Stimulated activated naive CD8-positive, alpha-beta T cell treated with anti-CD3 and anti-CD28 coated beads, Interleukin-15, Interleukin-2, amounts not matched to agents 100 ng/mL and 50 ng/mL, for 24 hours (primary cell): ENCODE results near the gene GIMAP2.

Source experiments
- H3K27ac Mint-ChIP-seq: one replicate; pipeline ENCODE4 v1.8.0; 2021; ENCODE audit warnings: mild to moderate bottlenecking, mixed read lengths
- H3K27me3 Mint-ChIP-seq: one replicate; pipeline ENCODE4 v1.8.0; 2021; ENCODE audit warnings: mixed read lengths
- H3K36me3 Mint-ChIP-seq: one replicate; pipeline ENCODE4 v1.8.0; 2021; ENCODE audit warnings: low read depth, mixed read lengths
- H3K4me1 Mint-ChIP-seq: one replicate; pipeline ENCODE4 v1.8.0; 2021; ENCODE audit warnings: low read depth, mixed read lengths
- H3K4me3 Mint-ChIP-seq: one replicate; pipeline ENCODE4 v1.8.0; 2021; ENCODE audit warnings: mild to moderate bottlenecking, mixed read lengths
- H3K9me3 Mint-ChIP-seq: one replicate; pipeline ENCODE4 v1.8.0; 2021; ENCODE audit warnings: mixed read lengths

Gene GIMAP2

GRCh38 chr7:150716368-150716767, 30.9 kb downstream of the GIMAP2 start, which contains the start of gene GIMAP1:
Gene GIMAP1 (plus strand): TSS chr7:150716613. CDS start chr7:150719048, 2,435 bp downstream.
- Mint-ChIP-seq H3K9me3 (peaks cover 17% of the 10 kb centered on the region), H3K36me3 (peaks cover 37% of the 10 kb centered on the region), H3K4me1 (peaks cover 56% of the 10 kb centered on the region), H3K27me3 (no peaks in the 10 kb centered on the region), H3K4me3 (peak within 1 kb of the TSS; percentile 85), H3K27ac (peak within 1 kb of the TSS; percentile 92)

DNA sequence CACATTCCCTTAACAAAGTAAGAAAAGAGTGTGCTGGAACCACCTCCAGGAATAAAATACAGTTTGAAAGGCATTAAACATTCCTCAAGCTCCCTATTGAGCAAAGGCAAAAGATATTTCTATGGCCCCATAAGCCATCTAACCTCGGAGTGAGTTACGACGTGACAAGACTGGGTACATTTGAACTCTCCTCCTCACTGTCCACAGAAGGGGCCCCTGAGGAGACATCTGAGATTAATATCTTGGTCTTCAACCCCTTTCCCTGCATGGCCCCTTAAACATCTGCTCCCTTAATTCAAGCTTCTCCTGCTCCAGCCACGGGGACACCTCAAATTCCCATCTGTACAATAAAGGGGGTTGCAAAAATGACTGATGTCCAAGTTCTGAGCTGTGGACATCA, 31.4 kb downstream of the GIMAP2 start:
- Mint-ChIP-seq H3K27me3 (no peaks in the 10 kb centered on the region), H3K4me3 (peak overlapping the region; percentile 85), H3K36me3 (peaks cover 39% of the 10 kb centered on the region), H3K9me3 (peaks cover 17% of the 10 kb centered on the region), H3K4me1 (peaks cover 62% of the 10 kb centered on the region), H3K27ac (peak overlapping the region; percentile 92)

- Mint-ChIP-seq H3K27me3 (no peaks in the 10 kb centered on the region), H3K4me1 (peaks cover 71% of the 10 kb centered on the region), H3K9me3 (peaks cover 11% of the 10 kb centered on the region), H3K36me3 (peaks cover 45% of the 10 kb centered on the region), H3K4me3 (peak overlapping the region; percentile 85), H3K27ac (peak overlapping the region; percentile 92)
Observed at GRCh38 chr7:150717814-150718420, 32.4 kb downstream of the GIMAP2 start.

GRCh38 chr7:150719436-150719835, 33.9 kb downstream of the GIMAP2 start:
- H3K27ac Mint-ChIP-seq = peak overlapping the region; percentile 92
- H3K4me1 Mint-ChIP-seq = peaks cover 78% of the 10 kb centered on the region
- no peaks in the 10 kb centered on the region for H3K27me3 Mint-ChIP-seq
- H3K9me3 Mint-ChIP-seq = peaks cover 2% of the 10 kb centered on the region
- peak overlapping the region; percentile 85 for H3K4me3 Mint-ChIP-seq
- peaks cover 49% of the 10 kb centered on the region for H3K36me3 Mint-ChIP-seq

GRCh38 chr7:150719960-150720891, 34.7 kb downstream of the GIMAP2 start:
- Mint-ChIP-seq H3K36me3 (peaks cover 51% of the 10 kb centered on the region), H3K4me3 (peak overlapping the region; percentile 85), H3K9me3 (no peaks in the 10 kb centered on the region), H3K4me1 (peaks cover 71% of the 10 kb centered on the region), H3K27me3 (no peaks in the 10 kb centered on the region), H3K27ac (peak overlapping the region; percentile 92)

GRCh38 chr7:150721970-150722373, 36.5 kb downstream of the GIMAP2 start:
- H3K36me3 Mint-ChIP-seq = peaks cover 63% of the 10 kb centered on the region
- peaks cover 10% of the 10 kb centered on the region for H3K9me3 Mint-ChIP-seq
- H3K27ac Mint-ChIP-seq = peak overlapping the region; percentile 24
- peaks cover 66% of the 10 kb centered on the region for H3K4me1 Mint-ChIP-seq
- peak overlapping the region; percentile 24 for H3K4me3 Mint-ChIP-seq
- H3K27me3 Mint-ChIP-seq = no peaks in the 10 kb centered on the region

DNA sequence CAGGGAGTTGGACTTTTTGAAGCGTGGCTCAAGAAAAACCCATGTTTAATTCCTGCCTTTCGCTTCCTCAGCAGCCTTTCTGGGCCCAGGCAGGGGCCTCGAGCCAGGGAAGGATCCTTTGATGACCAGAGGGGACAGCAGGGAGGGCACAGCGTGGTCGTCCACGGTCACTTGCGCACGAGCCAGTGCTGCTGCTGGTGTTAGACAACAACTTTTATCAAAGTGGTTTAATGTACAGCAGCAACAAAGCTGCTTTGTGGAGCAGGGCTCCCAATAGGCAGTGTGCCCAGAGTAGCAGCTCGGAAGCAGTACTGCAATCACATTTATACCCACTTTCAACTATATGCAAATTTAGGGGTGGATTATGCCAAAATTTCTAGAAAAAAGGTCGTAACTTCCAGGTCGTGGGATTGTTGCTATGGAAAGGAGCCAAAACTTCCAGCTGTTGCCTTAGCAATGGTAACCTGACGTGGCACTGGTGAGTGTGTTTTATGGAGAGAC, 37.0 kb downstream of the GIMAP2 start:
- no peaks in the 10 kb centered on the region for H3K27me3 Mint-ChIP-seq
- peaks cover 10% of the 10 kb centered on the region for H3K9me3 Mint-ChIP-seq
- peaks cover 66% of the 10 kb centered on the region for H3K4me1 Mint-ChIP-seq
- peak overlapping the region; percentile 28 for H3K4me3 Mint-ChIP-seq
- peak overlapping the region; percentile 36 for H3K27ac Mint-ChIP-seq
- peaks cover 68% of the 10 kb centered on the region for H3K36me3 Mint-ChIP-seq

- Mint-ChIP-seq H3K4me3 (no peak overlapping the region), H3K27me3 (no peaks in the 10 kb centered on the region), H3K9me3 (peaks cover 20% of the 10 kb centered on the region), H3K36me3 (peaks cover 77% of the 10 kb centered on the region), H3K4me1 (peaks cover 57% of the 10 kb centered on the region), H3K27ac (peak overlapping the region; percentile 50)
Observed at GRCh38 chr7:150723467-150723866, 38.0 kb downstream of the GIMAP2 start.

GRCh38 chr7:150727381-150727780, 41.9 kb downstream of the GIMAP2 start:
- Mint-ChIP-seq H3K4me1 (peaks cover 59% of the 10 kb centered on the region), H3K27ac (peak overlapping the region; percentile 10), H3K36me3 (peaks cover 52% of the 10 kb centered on the region), H3K9me3 (peaks cover 26% of the 10 kb centered on the region), H3K4me3 (no peak overlapping the region), H3K27me3 (no peaks in the 10 kb centered on the region)

DNA sequence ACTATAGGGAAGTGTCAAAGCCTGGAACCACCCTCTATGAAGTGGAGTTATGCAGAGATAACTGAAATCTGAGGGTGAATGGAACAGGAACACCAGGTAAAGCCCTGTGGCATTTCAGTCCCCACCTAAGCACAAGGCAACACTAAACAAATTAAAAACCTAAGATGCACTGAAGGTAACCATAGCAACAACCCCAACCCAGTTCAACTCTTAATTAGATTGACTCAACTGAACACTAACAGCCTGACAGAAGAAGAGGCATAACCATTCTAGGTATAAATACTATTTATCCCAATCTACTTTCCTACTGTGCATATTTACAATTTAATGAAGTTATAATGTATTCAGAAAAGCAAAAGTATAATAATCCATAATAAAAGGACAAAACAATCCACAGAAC, 42.5 kb downstream of the GIMAP2 start:
- Mint-ChIP-seq H3K9me3 (peaks cover 26% of the 10 kb centered on the region), H3K4me1 (peaks cover 59% of the 10 kb centered on the region), H3K4me3 (no peak overlapping the region), H3K36me3 (peaks cover 46% of the 10 kb centered on the region), H3K27me3 (no peaks in the 10 kb centered on the region), H3K27ac (no peak overlapping the region)

DNA sequence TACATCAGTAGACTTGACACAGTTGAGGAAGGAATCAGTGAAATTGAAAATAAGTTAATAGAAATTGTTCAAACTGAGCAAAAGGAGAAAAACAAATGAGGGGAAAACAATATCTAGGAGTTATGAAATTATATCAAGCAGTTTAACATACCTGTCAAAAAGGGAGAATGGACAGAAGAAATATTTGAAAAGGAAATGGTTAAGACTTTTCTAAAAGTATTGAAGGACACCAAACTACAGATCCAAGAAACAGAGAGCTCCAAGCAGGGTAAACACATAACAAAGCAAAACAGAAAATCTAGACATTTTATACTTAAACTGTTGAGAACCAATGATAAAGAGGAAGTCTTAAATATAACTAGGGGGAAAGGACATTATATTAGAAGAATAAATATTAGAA, 43.1 kb downstream of the GIMAP2 start:
- peaks cover 26% of the 10 kb centered on the region for H3K9me3 Mint-ChIP-seq
- peaks cover 40% of the 10 kb centered on the region for H3K36me3 Mint-ChIP-seq
- H3K27ac Mint-ChIP-seq = peak overlapping the region; percentile 43
- H3K4me3 Mint-ChIP-seq = peak overlapping the region; percentile 2
- peaks cover 59% of the 10 kb centered on the region for H3K4me1 Mint-ChIP-seq
- H3K27me3 Mint-ChIP-seq = no peaks in the 10 kb centered on the region

DNA sequence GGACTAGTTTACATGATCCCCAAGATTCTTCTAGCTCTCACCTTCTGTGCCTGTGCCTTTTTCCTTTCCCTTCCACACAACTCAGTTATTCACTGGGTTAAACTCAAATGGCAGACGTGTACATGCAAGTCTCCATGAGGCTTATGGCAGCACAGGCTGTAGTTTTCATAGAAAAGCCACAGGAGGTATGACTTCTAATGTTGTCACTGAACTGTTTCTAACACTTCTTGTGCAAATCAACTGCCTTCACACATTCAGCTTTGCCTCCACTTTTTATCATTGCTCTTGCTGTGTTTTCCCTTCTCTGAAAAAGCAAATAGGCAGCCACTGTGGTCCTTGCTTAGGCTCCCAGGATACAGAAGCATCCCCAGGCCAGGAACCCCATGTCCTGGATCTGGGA, 46.4 kb downstream of the GIMAP2 start:
- Mint-ChIP-seq H3K9me3 (peaks cover 17% of the 10 kb centered on the region), H3K36me3 (peaks cover 22% of the 10 kb centered on the region), H3K4me1 (peaks cover 81% of the 10 kb centered on the region), H3K27ac (peak overlapping the region; percentile 96), H3K4me3 (peak overlapping the region; percentile 74), H3K27me3 (no peaks in the 10 kb centered on the region)

DNA sequence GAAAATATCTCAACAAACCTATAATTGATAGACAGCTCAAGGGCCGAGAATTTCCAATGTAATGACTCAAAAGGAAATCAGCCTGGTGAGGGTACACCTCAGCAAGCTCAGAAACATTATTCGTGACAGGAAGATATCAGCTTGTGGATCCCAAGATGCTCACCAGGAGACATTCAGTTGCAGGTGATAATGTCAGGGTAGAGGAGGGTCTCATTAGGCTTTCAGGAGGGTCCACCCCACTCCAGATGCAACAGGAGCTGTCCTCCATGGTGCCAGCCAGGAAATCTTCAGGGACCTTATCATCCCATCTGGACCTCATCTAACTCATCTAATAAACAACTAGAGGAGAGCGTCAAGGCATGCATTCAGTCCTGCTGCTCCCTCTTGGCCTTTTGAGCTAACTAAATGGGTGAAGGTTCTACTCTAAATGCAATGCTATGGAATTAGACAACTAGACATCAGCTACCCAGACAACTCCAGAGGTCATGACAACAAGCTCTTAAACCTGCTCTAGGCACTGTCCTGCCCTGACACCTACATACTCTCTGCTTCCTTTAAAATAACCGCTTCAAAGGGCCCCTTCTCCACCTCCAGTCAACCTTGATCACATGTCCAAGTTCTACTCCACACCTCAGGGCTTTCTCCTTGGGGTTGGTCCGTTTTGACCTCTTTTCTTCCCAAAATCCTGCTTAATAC, 47.4 kb downstream of the GIMAP2 start:
- peaks cover 13% of the 10 kb centered on the region for H3K36me3 Mint-ChIP-seq
- H3K9me3 Mint-ChIP-seq = peaks cover 12% of the 10 kb centered on the region
- peak overlapping the region; percentile 96 for H3K27ac Mint-ChIP-seq
- H3K4me3 Mint-ChIP-seq = peak overlapping the region; percentile 74
- H3K27me3 Mint-ChIP-seq = no peaks in the 10 kb centered on the region
- peaks cover 86% of the 10 kb centered on the region for H3K4me1 Mint-ChIP-seq

- Mint-ChIP-seq H3K9me3 (peaks cover 5% of the 10 kb centered on the region), H3K27me3 (no peaks in the 10 kb centered on the region), H3K4me3 (peak overlapping the region; percentile 74)
Observed at GRCh38 chr7:150733482-150734095, 48.1 kb downstream of the GIMAP2 start.

More at GRCh38 chr7:150733482-150734095, 48.1 kb downstream of the GIMAP2 start:
- H3K4me1 Mint-ChIP-seq = peaks cover 90% of the 10 kb centered on the region
- H3K27ac Mint-ChIP-seq = peak overlapping the region; percentile 96
- H3K36me3 Mint-ChIP-seq = peaks cover 13% of the 10 kb centered on the region
